ENCODE data around the gene ADGRB2. TPM values are rescaled to one million over a fixed set of nuclear protein-coding genes. Genes with fewer than 3 reads are reported as not detected.

Gene ADGRB2
- total RNA-seq, 1 experiment from 2014 or later, result 12.3 TPM

DNA sequence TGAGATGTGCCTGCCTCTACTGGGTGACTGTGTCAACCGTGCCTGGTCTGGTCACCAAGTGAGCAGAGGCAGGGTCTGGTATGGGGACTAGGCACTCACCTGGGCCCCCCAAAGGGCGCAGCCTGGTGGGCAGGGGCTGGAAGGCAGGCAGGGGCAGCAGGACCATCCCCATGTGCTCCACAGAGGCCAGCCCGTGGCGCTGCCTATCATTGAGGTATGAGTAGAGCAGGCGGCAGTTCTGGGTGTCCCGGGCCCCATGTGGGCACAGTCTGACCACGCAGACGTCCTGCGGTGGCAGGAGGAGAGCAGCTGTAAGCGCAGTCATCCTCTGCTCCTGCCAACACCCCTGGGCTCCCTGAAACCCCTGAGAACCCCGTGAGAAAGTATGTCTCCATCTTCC is 28.0 kb upstream of the ADGRB2 start:
- BruUV-seq (replicated peaks), result no TSS peak
- TF ChIP-seq, protein P1, sequence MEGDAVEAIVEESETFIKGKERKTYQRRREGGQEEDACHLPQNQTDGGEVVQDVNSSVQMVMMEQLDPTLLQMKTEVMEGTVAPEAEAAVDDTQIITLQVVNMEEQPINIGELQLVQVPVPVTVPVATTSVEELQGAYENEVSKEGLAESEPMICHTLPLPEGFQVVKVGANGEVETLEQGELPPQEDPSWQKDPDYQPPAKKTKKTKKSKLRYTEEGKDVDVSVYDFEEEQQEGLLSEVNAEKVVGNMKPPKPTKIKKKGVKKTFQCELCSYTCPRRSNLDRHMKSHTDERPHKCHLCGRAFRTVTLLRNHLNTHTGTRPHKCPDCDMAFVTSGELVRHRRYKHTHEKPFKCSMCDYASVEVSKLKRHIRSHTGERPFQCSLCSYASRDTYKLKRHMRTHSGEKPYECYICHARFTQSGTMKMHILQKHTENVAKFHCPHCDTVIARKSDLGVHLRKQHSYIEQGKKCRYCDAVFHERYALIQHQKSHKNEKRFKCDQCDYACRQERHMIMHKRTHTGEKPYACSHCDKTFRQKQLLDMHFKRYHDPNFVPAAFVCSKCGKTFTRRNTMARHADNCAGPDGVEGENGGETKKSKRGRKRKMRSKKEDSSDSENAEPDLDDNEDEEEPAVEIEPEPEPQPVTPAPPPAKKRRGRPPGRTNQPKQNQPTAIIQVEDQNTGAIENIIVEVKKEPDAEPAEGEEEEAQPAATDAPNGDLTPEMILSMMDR (conservative IDR thresholded peaks at IDR 0.05; ENCODE audit: low read depth, low read length), result no peak
- TF ChIP-seq EZH2phosphoT487 (IDR thresholded peaks at IDR 0.05; ENCODE audit: borderline replicate concordance, low read length) (no peak), EZH2 (IDR thresholded peaks at IDR 0.05; ENCODE audit: low read length, unreplicated experiment) (no peak)
- no peak for ATAC-seq
- H3K27me3 ChIP-seq (ENCODE audit: low read length), result no peaks in the 10 kb centered on the region
- H3K79me2 ChIP-seq (ENCODE audit: low read length), result peaks cover 4% of the 10 kb centered on the region; the same call in 1 of the 2 replicates
- ChIA-PET CTCF (no interaction called here), POLR2A (ENCODE audit: unreplicated experiment) (no interaction called here)
- H2AFZ ChIP-seq (ENCODE audit: low read length), result no peak overlapping the region
- no peaks in the 10 kb centered on the region for H3F3A ChIP-seq (ENCODE audit: low read length, unreplicated experiment)
- H3K4me3 ChIP-seq (ENCODE audit: low read length), result no peak overlapping the region
- H3K27ac ChIP-seq (ENCODE audit: low read length), result no peak overlapping the region
- no peaks in the 10 kb centered on the region for H3K9me2 ChIP-seq (replicated peaks; ENCODE audit: low read length)
- no peaks in the 10 kb centered on the region for H4K20me1 ChIP-seq (ENCODE audit: low read length)
- no peak overlapping the region for H3K9ac ChIP-seq (ENCODE audit: low read length)
- H3K36me3 ChIP-seq (ENCODE audit: low read depth, low read length), result no peaks in the 10 kb centered on the region
- no peak for DNase-seq
- intact Hi-C loops (cut with micrococcal nuclease), result no loop called here
- no peak overlapping the region for H3K4me2 ChIP-seq (ENCODE audit: low read length)
- H3K9me3 ChIP-seq (ENCODE audit: low read length), result no peaks in the 10 kb centered on the region
- H3K4me1 ChIP-seq (ENCODE audit: insufficient read depth, low read length), result 0 out of 2 replicates have a peak, but pooled peaks cover 1% of the 10 kb centered on the region

DNA sequence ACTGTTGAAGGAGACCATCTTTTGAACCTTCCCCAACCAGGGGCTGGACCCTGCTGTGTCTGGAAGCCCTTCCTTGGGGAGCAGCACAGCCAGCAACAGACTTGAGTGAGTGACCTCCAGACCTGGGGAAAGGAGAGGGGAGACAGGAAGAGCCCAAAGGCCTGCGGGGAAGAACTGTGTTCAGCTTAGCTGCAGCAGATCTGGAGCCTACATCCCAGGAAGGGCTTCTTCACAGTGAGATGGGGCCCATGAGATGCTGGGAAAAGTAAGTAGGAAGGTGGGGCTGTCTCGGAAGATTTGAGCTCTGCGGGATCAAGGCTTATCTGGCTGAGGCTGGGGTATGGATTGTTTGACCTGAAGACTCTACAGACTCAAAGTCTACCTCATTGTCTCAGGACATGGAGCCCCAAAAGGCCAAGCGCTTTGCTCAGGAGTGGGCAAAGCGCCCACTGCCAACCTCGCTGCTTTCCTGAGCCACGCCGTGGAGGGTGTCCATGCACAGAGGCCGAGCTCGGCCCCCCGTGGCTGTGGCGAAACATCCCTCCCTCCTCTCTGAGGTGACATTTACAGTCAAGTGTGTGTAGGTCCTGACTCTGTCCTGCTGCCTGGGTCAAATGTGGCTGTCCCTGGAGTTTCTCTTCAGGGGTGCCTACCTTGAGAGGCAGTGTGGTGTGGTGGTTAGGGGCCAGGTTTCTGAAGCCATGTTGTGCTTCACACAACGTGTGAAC is 27.2 kb upstream of the ADGRB2 start:
- H3K27ac ChIP-seq (ENCODE audit: low read length), result no peak overlapping the region
- intact Hi-C loops (cut with micrococcal nuclease), result no loop called here
- no peaks in the 10 kb centered on the region for H3K79me2 ChIP-seq (ENCODE audit: low read length)
- no peak overlapping the region for H3K4me3 ChIP-seq (ENCODE audit: low read length)
- no peaks in the 10 kb centered on the region for H3K9me2 ChIP-seq (replicated peaks; ENCODE audit: low read length)
- TF ChIP-seq EZH2phosphoT487 (IDR thresholded peaks at IDR 0.05; ENCODE audit: borderline replicate concordance, low read length), result no peak
- TF ChIP-seq, protein P1 (conservative IDR thresholded peaks at IDR 0.05; ENCODE audit: low read depth, low read length), result no peak
- no peak for TF ChIP-seq EZH2 (IDR thresholded peaks at IDR 0.05; ENCODE audit: low read length, unreplicated experiment)
- no peaks in the 10 kb centered on the region for H3K27me3 ChIP-seq (ENCODE audit: low read length)
- H3K9me3 ChIP-seq (ENCODE audit: low read length), result no peaks in the 10 kb centered on the region
- H2AFZ ChIP-seq (ENCODE audit: low read length), result no peak overlapping the region
- no peaks in the 10 kb centered on the region for H3K4me1 ChIP-seq (ENCODE audit: insufficient read depth, low read length)
- ATAC-seq, result no peak
- H3F3A ChIP-seq (ENCODE audit: low read length, unreplicated experiment), result no peaks in the 10 kb centered on the region
- ChIA-PET CTCF (interaction anchor here (1.2 to 1.6 kb wide), 2 partner anchors 74 to 127 kb away, joined by 4 to 6 read pairs; no protein-coding TSS in a partner anchor), POLR2A (ENCODE audit: unreplicated experiment) (no interaction called here)
- BruUV-seq (replicated peaks), result no TSS peak
- H3K9ac ChIP-seq (ENCODE audit: low read length), result no peak overlapping the region
- DNase-seq, result no peak
- H3K4me2 ChIP-seq (ENCODE audit: low read length), result no peak overlapping the region
- no peaks in the 10 kb centered on the region for H3K36me3 ChIP-seq (ENCODE audit: low read depth, low read length)
- no peaks in the 10 kb centered on the region for H4K20me1 ChIP-seq (ENCODE audit: low read length)

DNA sequence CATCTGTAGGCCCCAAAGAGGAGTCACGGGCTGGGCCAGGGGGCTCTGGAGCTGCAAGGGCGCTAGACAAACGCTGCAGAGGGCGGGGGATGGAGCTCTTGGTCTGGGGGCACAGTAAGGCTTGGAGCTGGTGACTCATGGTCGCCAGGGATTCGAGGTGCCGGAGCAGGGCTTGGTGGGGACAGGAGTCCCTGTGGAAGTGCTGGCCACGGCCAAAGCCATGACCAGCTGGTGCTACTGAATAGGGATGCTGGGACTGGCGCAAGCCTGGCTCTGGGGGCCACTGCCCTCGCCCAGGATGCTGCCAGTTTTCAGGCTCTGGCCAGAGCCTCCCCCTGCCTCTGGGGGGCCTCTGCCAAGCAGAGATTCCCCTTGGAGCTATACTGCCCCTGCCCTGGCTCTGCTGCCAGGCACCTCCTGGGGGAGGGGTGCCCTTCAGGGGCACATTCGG is 26.5 kb upstream of the ADGRB2 start:
- Histone ChIP-seq H3K36me3 (ENCODE audit: low read depth, low read length) (no peaks in the 10 kb centered on the region), H3K4me3 (ENCODE audit: low read length) (no peak overlapping the region), H3K27me3 (ENCODE audit: low read length) (no peaks in the 10 kb centered on the region), H3K9me3 (ENCODE audit: low read length) (no peaks in the 10 kb centered on the region), H4K20me1 (ENCODE audit: low read length) (no peaks in the 10 kb centered on the region), H3K4me1 (ENCODE audit: insufficient read depth, low read length) (no peaks in the 10 kb centered on the region), H3K27ac (ENCODE audit: low read length) (no peak overlapping the region), H3K9me2 (replicated peaks; ENCODE audit: low read length) (no peaks in the 10 kb centered on the region), H3K4me2 (ENCODE audit: low read length) (no peak overlapping the region), H3F3A (ENCODE audit: low read length, unreplicated experiment) (no peaks in the 10 kb centered on the region), H2AFZ (ENCODE audit: low read length) (no peak overlapping the region), H3K79me2 (ENCODE audit: low read length) (no peaks in the 10 kb centered on the region), H3K9ac (ENCODE audit: low read length) (no peak overlapping the region)
- intact Hi-C loops (cut with micrococcal nuclease), result no loop called here
- no TSS peak for BruUV-seq (replicated peaks)
- ChIA-PET CTCF (interaction anchor here (1.2 to 1.6 kb wide), 2 partner anchors 74 to 126 kb away, joined by 4 to 6 read pairs; no protein-coding TSS in a partner anchor), POLR2A (ENCODE audit: unreplicated experiment) (interaction anchor here (0.5 to 0.7 kb wide), 2 partner anchors 47 to 354 kb away, joined by 3 to 10 read pairs; no protein-coding TSS in a partner anchor)
- TF ChIP-seq, protein P1 (conservative IDR thresholded peaks at IDR 0.05; ENCODE audit: low read depth, low read length), result no peak
- TF ChIP-seq EZH2phosphoT487 (IDR thresholded peaks at IDR 0.05; ENCODE audit: borderline replicate concordance, low read length) (no peak), EZH2 (IDR thresholded peaks at IDR 0.05; ENCODE audit: low read length, unreplicated experiment) (no peak)
- no peak for DNase-seq
- no peak for ATAC-seq
